Ishikawa (cell line): Measurements from ENCODE around the gene LAPTM5.

Source experiments
- CEBPB ChIP-seq: IDR thresholded peaks from 2 replicates; pipeline ENCODE4 v1.6.1; 2012
- CREB1 ChIP-seq: IDR thresholded peaks from 2 replicates; pipeline ENCODE4 v1.6.1; 2012; ENCODE audit warnings: low read depth
- EGR1 ChIP-seq: IDR thresholded peaks from 2 replicates; pipeline ENCODE4 v1.6.1; 2012
- EP300 ChIP-seq: IDR thresholded peaks from 2 replicates; pipeline ENCODE4 v1.6.1; 2012; ENCODE audit warnings: borderline replicate concordance
- FOXM1 ChIP-seq: IDR thresholded peaks from 2 replicates; pipeline ENCODE4 v1.6.1; 2012; ENCODE audit warnings: low read depth, borderline replicate concordance
- MAX ChIP-seq: IDR thresholded peaks from 2 replicates; pipeline ENCODE4 v1.6.1; 2012
- NFIC ChIP-seq: IDR thresholded peaks from 2 replicates; pipeline ENCODE4 v1.6.1; 2012
- RAD21 ChIP-seq: IDR thresholded peaks from 2 replicates; pipeline ENCODE4 v1.6.1; 2012; ENCODE audit warnings: low read depth
- REST ChIP-seq: IDR thresholded peaks from 2 replicates; pipeline ENCODE4 v1.6.1; 2012; ENCODE audit warnings: low read depth, mild to moderate bottlenecking
- TAF1 ChIP-seq: IDR thresholded peaks from 2 replicates; pipeline ENCODE4 v1.6.1; 2012; ENCODE audit warnings: low read depth, mild to moderate bottlenecking
- TCF12 ChIP-seq: IDR thresholded peaks from 2 replicates; pipeline ENCODE4 v1.6.1; 2012; ENCODE audit warnings: low read depth
- TEAD4 ChIP-seq: IDR thresholded peaks from 2 replicates; pipeline ENCODE4 v1.6.1; 2012
- USF1 ChIP-seq: IDR thresholded peaks from 2 replicates; pipeline ENCODE4 v1.6.1; 2012
- YY1 ChIP-seq: IDR thresholded peaks from 2 replicates; pipeline ENCODE4 v1.6.1; 2012; ENCODE audit warnings: low read depth
- ZBTB7A ChIP-seq: IDR thresholded peaks from 2 replicates; pipeline ENCODE4 v1.6.1; 2012; ENCODE audit warnings: low read depth

LAPTM5 gene

GRCh38 chr1:30714025-30714424, 43.5 kb downstream of the LAPTM5 start:
- TF ChIP-seq CREB1 (no peak), RAD21 (no peak), YY1 (no peak), TCF12 (no peak), NFIC (no peak), MAX (no peak), CEBPB (no peak), TEAD4 (no peak), FOXM1 (no peak), USF1 (no peak), ZBTB7A (no peak), REST (no peak), EGR1 (no peak), TAF1 (no peak), EP300 (no peak)

- no peak for TF ChIP-seq ZBTB7A
- no peak for TF ChIP-seq CREB1
- no peak for TF ChIP-seq REST
- no peak for TF ChIP-seq CEBPB
- no peak for TF ChIP-seq EP300
- TF ChIP-seq TCF12 = no peak
- TF ChIP-seq TAF1 = no peak
- no peak for TF ChIP-seq TEAD4
- TF ChIP-seq USF1 = no peak
- no peak for TF ChIP-seq RAD21
- TF ChIP-seq FOXM1 = no peak
- TF ChIP-seq NFIC = no peak
- no peak for TF ChIP-seq MAX
- no peak for TF ChIP-seq YY1
- TF ChIP-seq EGR1 = no peak
Measured at GRCh38 chr1:30713311-30713710, 44.3 kb downstream of the LAPTM5 start.

- TF ChIP-seq NFIC (no peak), REST (no peak), MAX (no peak), YY1 (no peak), TAF1 (no peak), EGR1 (no peak), CREB1 (no peak), ZBTB7A (no peak), TEAD4 (no peak), USF1 (no peak), RAD21 (no peak), CEBPB (no peak), FOXM1 (no peak), TCF12 (no peak)
Measured at GRCh38 chr1:30712583-30712982, 45.0 kb downstream of the LAPTM5 start.

GRCh38 chr1:30710407-30710806, 47.2 kb downstream of the LAPTM5 start:
- TF ChIP-seq CREB1 (no peak), MAX (no peak), EP300 (no peak), REST (no peak), YY1 (no peak), TAF1 (no peak), ZBTB7A (no peak), NFIC (no peak)
